Measurements from ENCODE around the gene SAP30L. TPM values are rescaled to one million over a fixed set of nuclear protein-coding genes. Genes with fewer than 3 reads are reported as not detected.

The SAP30L gene
- polyA plus RNA-seq, 4 donors, result 16.7 to 52.8 (median 35.8) TPM

DNA sequence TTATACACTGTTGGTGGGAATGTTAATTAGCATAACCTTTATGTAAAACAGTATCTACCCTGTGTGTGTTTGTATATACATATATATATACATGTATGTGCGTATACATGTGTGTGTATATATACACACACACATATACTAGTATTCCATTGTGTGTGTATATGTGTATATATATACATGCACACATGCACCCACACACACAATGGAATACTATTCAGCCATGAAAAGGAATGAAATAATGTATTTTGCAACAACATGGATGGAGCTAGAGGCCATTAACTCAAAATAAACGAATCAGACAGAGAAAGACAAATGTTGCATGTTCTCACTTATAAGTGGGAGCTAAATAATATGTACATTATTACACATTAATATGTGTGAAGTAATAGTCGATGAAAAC is 17.6 kb upstream of the SAP30L start:
- DNase-seq (no peak), FAIRE-seq (no peak)
- Histone ChIP-seq H3K4me3 (ENCODE audit: low read depth in 1 of 3, low read length in 3 of 3) (no peak overlapping the region), H3K4me1 (ENCODE audit: control insufficient read depth in 3 of 3, insufficient read depth in 2 of 3, low read depth in 1 of 3, low read length in 2 of 3) (peaks cover 0 to 2% (median 0%) of the 10 kb centered on the region in 3 donors), H3K27ac (ENCODE audit: low read depth in 1 of 3, low read length in 2 of 3) (no peak overlapping the region), H3K27me3 (ENCODE audit: control insufficient read depth in 3 of 3, insufficient read depth in 3 of 3, low read length in 3 of 3) (no peaks in the 10 kb centered on the region), H3K9me3 (ENCODE audit: control insufficient read depth in 2 of 2, insufficient read depth in 1 of 2, low read depth in 1 of 2, low read length in 1 of 2) (no peaks in the 10 kb centered on the region), H3K36me3 (ENCODE audit: control insufficient read depth in 3 of 3, insufficient read depth in 2 of 3, low read depth in 1 of 3, low read length in 3 of 3) (no peaks in the 10 kb centered on the region)
- WGBS, 3 donors, result 96 to 99% (median 98%) methylated on average over 3 of the region's 3 CpGs

- H3K4me1 ChIP-seq (ENCODE audit: control insufficient read depth in 3 of 3, insufficient read depth in 2 of 3, low read depth in 1 of 3, low read length in 2 of 3), result peaks cover 0 to 2% (median 0%) of the 10 kb centered on the region in 3 donors
- no peaks in the 10 kb centered on the region for H3K36me3 ChIP-seq (ENCODE audit: control insufficient read depth in 3 of 3, insufficient read depth in 2 of 3, low read depth in 1 of 3, low read length in 3 of 3)
- 95 to 100% (median 100%) methylated on average over 1 of the region's 1 CpG for WGBS, 3 donors
- no peak overlapping the region for H3K4me3 ChIP-seq (ENCODE audit: low read depth in 1 of 3, low read length in 3 of 3)
- no peak for DNase-seq
- H3K27ac ChIP-seq (ENCODE audit: low read depth in 1 of 3, low read length in 2 of 3), result no peak overlapping the region
- FAIRE-seq, result no peak
- no peaks in the 10 kb centered on the region for H3K9me3 ChIP-seq (ENCODE audit: control insufficient read depth in 2 of 2, insufficient read depth in 1 of 2, low read depth in 1 of 2, low read length in 1 of 2)
- H3K27me3 ChIP-seq (ENCODE audit: control insufficient read depth in 3 of 3, insufficient read depth in 3 of 3, low read length in 3 of 3), result no peaks in the 10 kb centered on the region
Measured at GRCh38 chr5:154429341-154429740, 16.5 kb upstream of the SAP30L start.

DNA sequence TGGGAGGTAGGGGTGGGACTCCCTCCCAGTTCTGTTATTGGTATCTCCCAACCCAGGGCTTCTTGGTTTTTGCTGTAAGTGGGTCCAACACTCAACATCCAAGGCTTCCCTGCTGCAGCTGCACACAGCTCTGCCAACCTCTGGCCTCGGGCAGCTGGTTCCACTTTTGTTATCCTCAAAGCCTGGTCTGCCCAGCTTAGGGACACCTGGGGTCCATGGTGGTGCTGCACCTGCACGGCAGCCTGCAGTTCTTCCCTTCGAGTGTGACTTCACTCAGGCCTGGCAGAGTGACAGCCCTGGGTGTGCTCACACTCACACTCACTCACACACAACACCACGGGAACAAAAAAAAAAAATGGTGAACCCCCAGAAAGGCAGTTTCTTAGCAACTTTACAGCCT is 15.3 kb upstream of the SAP30L start:
- no peak for FAIRE-seq
- H3K27me3 ChIP-seq (ENCODE audit: control insufficient read depth in 3 of 3, insufficient read depth in 3 of 3, low read length in 3 of 3), result no peaks in the 10 kb centered on the region
- no peak overlapping the region for H3K4me3 ChIP-seq (ENCODE audit: low read depth in 1 of 3, low read length in 3 of 3)
- H3K27ac ChIP-seq (ENCODE audit: low read depth in 1 of 3, low read length in 2 of 3), result no peak overlapping the region
- H3K36me3 ChIP-seq (ENCODE audit: control insufficient read depth in 3 of 3, insufficient read depth in 2 of 3, low read depth in 1 of 3, low read length in 3 of 3), result peaks cover 2 to 3% (median 2%) of the 10 kb centered on the region in 3 donors
- no peak for DNase-seq
- no peaks in the 10 kb centered on the region for H3K9me3 ChIP-seq (ENCODE audit: control insufficient read depth in 2 of 2, insufficient read depth in 1 of 2, low read depth in 1 of 2, low read length in 1 of 2)
- WGBS, 3 donors, result 42 to 73% (median 45%) methylated on average over 4 of the region's 4 CpGs
- H3K4me1 ChIP-seq (ENCODE audit: control insufficient read depth in 3 of 3, insufficient read depth in 2 of 3, low read depth in 1 of 3, low read length in 2 of 3), result peaks cover 0 to 2% (median 0%) of the 10 kb centered on the region in 3 donors

DNA sequence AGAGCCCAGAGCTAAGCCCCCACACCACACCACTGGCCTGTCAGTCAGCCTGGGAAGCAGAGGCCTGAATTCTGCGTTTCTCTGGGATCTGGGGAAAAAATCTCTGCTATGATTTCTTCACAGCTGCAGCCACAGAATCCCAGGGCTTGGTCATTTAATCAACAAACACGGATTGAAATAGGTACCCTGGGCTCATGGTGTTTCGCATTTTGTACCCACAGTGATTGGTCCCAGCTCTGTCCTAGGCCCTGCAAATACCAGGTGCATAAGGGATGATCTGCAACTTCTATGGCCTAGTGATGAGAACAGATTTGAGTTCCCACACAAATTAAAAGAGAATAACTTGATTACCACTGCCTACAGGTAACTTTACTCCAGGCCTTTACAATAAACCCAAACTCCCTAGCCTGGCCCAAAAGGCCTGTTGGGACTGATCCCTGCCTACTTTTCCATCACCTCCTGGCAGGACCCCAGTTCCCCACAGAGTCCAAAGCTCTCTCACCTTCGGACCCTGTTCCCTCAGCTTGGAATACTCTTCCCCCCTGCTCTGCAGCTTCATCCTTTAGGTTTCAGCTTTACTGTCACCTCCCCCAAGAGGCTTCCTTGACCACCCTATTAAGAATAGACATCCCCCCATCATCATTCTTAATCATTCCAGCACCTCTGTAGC is 14.7 kb upstream of the SAP30L start:
- no peak for FAIRE-seq
- DNase-seq, result no peak
- Histone ChIP-seq H3K4me1 (ENCODE audit: control insufficient read depth in 3 of 3, insufficient read depth in 2 of 3, low read depth in 1 of 3, low read length in 2 of 3) (peaks cover 0 to 2% (median 0%) of the 10 kb centered on the region in 3 donors), H3K36me3 (ENCODE audit: control insufficient read depth in 3 of 3, insufficient read depth in 2 of 3, low read depth in 1 of 3, low read length in 3 of 3) (peaks cover 2 to 5% (median 3%) of the 10 kb centered on the region in 3 donors), H3K27me3 (ENCODE audit: control insufficient read depth in 3 of 3, insufficient read depth in 3 of 3, low read length in 3 of 3) (no peaks in the 10 kb centered on the region), H3K9me3 (ENCODE audit: control insufficient read depth in 2 of 2, insufficient read depth in 1 of 2, low read depth in 1 of 2, low read length in 1 of 2) (no peaks in the 10 kb centered on the region), H3K27ac (ENCODE audit: low read depth in 1 of 3, low read length in 2 of 3) (no peak overlapping the region), H3K4me3 (ENCODE audit: low read depth in 1 of 3, low read length in 3 of 3) (no peak overlapping the region)
- WGBS, 3 donors, result 60 to 88% (median 73%) methylated on average over 4 of the region's 4 CpGs

- no peaks in the 10 kb centered on the region for H3K27me3 ChIP-seq (ENCODE audit: control insufficient read depth in 3 of 3, insufficient read depth in 3 of 3, low read length in 3 of 3)
- H3K4me3 ChIP-seq (ENCODE audit: low read depth in 1 of 3, low read length in 3 of 3), result no peak overlapping the region
- FAIRE-seq (no peak), DNase-seq (no peak)
- no peaks in the 10 kb centered on the region for H3K9me3 ChIP-seq (ENCODE audit: control insufficient read depth in 2 of 2, insufficient read depth in 1 of 2, low read depth in 1 of 2, low read length in 1 of 2)
- no peaks in the 10 kb centered on the region for H3K4me1 ChIP-seq (ENCODE audit: control insufficient read depth in 3 of 3, insufficient read depth in 2 of 3, low read depth in 1 of 3, low read length in 2 of 3)
- WGBS, 3 donors, result 96 to 97% (median 97%) methylated on average over 3 of the region's 3 CpGs
- H3K36me3 ChIP-seq (ENCODE audit: control insufficient read depth in 3 of 3, insufficient read depth in 2 of 3, low read depth in 1 of 3, low read length in 3 of 3), result peaks cover 2 to 18% (median 8%) of the 10 kb centered on the region in 3 donors
- H3K27ac ChIP-seq (ENCODE audit: low read depth in 1 of 3, low read length in 2 of 3), result no peak overlapping the region
Measured at GRCh38 chr5:154435226-154435625, 10.6 kb upstream of the SAP30L start.

GRCh38 chr5:154437281-154437965 is 8.4 kb upstream of the SAP30L start:
- Histone ChIP-seq H3K4me1 (ENCODE audit: control insufficient read depth in 3 of 3, insufficient read depth in 2 of 3, low read depth in 1 of 3, low read length in 2 of 3) (no peaks in the 10 kb centered on the region), H3K27ac (ENCODE audit: low read depth in 1 of 3, low read length in 2 of 3) (no peak overlapping the region), H3K4me3 (ENCODE audit: low read depth in 1 of 3, low read length in 3 of 3) (no peak overlapping the region), H3K27me3 (ENCODE audit: control insufficient read depth in 3 of 3, insufficient read depth in 3 of 3, low read length in 3 of 3) (no peaks in the 10 kb centered on the region), H3K36me3 (ENCODE audit: control insufficient read depth in 3 of 3, insufficient read depth in 2 of 3, low read depth in 1 of 3, low read length in 3 of 3) (peaks cover 2 to 28% (median 10%) of the 10 kb centered on the region in 3 donors), H3K9me3 (ENCODE audit: control insufficient read depth in 2 of 2, insufficient read depth in 1 of 2, low read depth in 1 of 2, low read length in 1 of 2) (no peaks in the 10 kb centered on the region)
- DNase-seq, result no peak
- no peak for FAIRE-seq
- 91 to 96% (median 93%) methylated on average over 5 of the region's 5 CpGs for WGBS, 3 donors

DNA sequence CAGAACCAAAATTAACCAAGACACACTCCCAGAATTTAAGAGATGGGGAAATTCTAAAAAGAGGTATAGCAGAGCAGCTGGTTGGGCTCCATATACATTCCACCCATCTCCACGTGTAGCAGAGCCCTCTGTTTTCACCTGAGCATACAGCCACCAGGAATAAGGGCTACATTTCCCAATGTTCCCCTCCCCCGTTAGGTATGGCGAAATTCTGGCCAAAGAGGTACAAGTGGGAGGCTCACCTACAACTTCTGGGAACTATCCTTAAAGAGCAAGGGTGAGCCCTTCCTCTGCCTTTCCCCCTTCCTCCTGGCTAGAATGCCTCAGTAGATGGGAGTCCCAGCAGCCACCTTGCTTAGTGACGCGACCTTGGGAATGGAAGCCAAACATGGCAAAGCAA is 5.3 kb upstream of the SAP30L start:
- H3K27me3 ChIP-seq (ENCODE audit: control insufficient read depth in 3 of 3, insufficient read depth in 3 of 3, low read length in 3 of 3), result no peaks in the 10 kb centered on the region
- peaks cover 0 to 28% (median 7%) of the 10 kb centered on the region in 3 donors for H3K36me3 ChIP-seq (ENCODE audit: control insufficient read depth in 3 of 3, insufficient read depth in 2 of 3, low read depth in 1 of 3, low read length in 3 of 3)
- no peak overlapping the region for H3K4me3 ChIP-seq (ENCODE audit: low read depth in 1 of 3, low read length in 3 of 3)
- no peak for DNase-seq
- H3K9me3 ChIP-seq (ENCODE audit: control insufficient read depth in 2 of 2, insufficient read depth in 1 of 2, low read depth in 1 of 2, low read length in 1 of 2), result no peaks in the 10 kb centered on the region
- FAIRE-seq, result no peak
- WGBS, 3 donors, result 89 to 92% (median 90%) methylated on average over 5 of the region's 5 CpGs
- no peaks in the 10 kb centered on the region for H3K4me1 ChIP-seq (ENCODE audit: control insufficient read depth in 3 of 3, insufficient read depth in 2 of 3, low read depth in 1 of 3, low read length in 2 of 3)
- no peak overlapping the region for H3K27ac ChIP-seq (ENCODE audit: low read depth in 1 of 3, low read length in 2 of 3)

DNA sequence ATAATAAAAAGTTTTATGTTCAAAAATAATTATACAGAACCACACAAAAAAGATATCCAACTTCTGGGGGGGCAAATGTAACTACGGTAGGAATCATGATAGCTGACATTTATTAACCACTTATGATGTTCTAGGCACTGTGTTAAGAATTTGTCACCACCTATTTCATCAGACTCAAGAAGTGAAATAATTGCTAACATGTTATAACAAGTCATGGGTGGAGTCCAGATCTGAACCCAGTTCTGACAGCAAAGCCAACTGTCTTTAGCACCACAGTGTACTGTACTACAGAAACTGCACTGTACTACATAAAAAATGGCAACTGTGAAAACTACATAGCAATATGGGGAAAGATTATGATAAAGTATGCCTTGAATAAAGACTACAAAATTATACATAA is 3.0 kb upstream of the SAP30L start:
- no peak for FAIRE-seq
- 95 to 97% (median 97%) methylated on average over 1 of the region's 1 CpG for WGBS, 3 donors
- H3K4me1 ChIP-seq (ENCODE audit: control insufficient read depth in 3 of 3, insufficient read depth in 2 of 3, low read depth in 1 of 3, low read length in 2 of 3), result peaks cover 0 to 4% (median 0%) of the 10 kb centered on the region in 3 donors

More for the DNA sequence above, 3.0 kb upstream of the SAP30L start:
- Histone ChIP-seq H3K4me3 (ENCODE audit: low read depth in 1 of 3, low read length in 3 of 3) (no peak overlapping the region), H3K27ac (ENCODE audit: low read depth in 1 of 3, low read length in 2 of 3) (no peak overlapping the region), H3K27me3 (ENCODE audit: control insufficient read depth in 3 of 3, insufficient read depth in 3 of 3, low read length in 3 of 3) (no peaks in the 10 kb centered on the region), H3K36me3 (ENCODE audit: control insufficient read depth in 3 of 3, insufficient read depth in 2 of 3, low read depth in 1 of 3, low read length in 3 of 3) (peaks cover 0 to 20% (median 3%) of the 10 kb centered on the region in 3 donors), H3K9me3 (ENCODE audit: control insufficient read depth in 2 of 2, insufficient read depth in 1 of 2, low read depth in 1 of 2, low read length in 1 of 2) (no peaks in the 10 kb centered on the region)
- DNase-seq, result no peak

Measured in small intestine (tissue), 7 donors.